Common myeloid progenitor, CD34-positive (primary cell): ENCODE results near the gene SRC.
"Not testable (repeated sequence)": the region's sequence is repeated elsewhere in the genome, so short reads cannot be mapped to it uniquely, and the experiment has no call there.

ENCODE experiments used
- CTCF ChIA-PET: fragments of 350-600 bp; sonication (Branson Sonifier 250); formaldehyde crosslinking; loops from one replicate; lab custom pipeline; 2021; ENCODE audit warnings: antibody characterized with exemption; lab: Charles Lee
- POLR2A ChIA-PET: fragments of 350-600 bp; sonication (Branson Sonifier 250); formaldehyde crosslinking; loops from one replicate; lab custom pipeline; 2021; ENCODE audit warnings: antibody characterized with exemption; lab: Charles Lee
- DNase-seq, 3 donors: peaks; one replicate each; pipeline versions ENCODE4 v3.0.0 to v3.0.0-alpha.2; 2013
- H3K27ac ChIP-seq, 2 experiments: 1 replicate in 1 of 2; 2 replicates in 1 of 2; pipeline ENCODE4 v1.7.0; 2013; ENCODE audit warnings: inconsistent platforms in 2 of 2, low read length in 2 of 2, mild to moderate bottlenecking in 2 of 2, low read depth in 1 of 2, moderate library complexity in 1 of 2; ENCODE audit not compliant: severe bottlenecking in 2 of 2, insufficient read depth in 1 of 2, poor library complexity in 1 of 2
- H3K27me3 ChIP-seq, 5 experiments: replicated peaks in 2 of 5; 1 replicate in 3 of 5; 2 replicates in 2 of 5; pipeline versions ENCODE4 v1.6.1 to v1.7.0; 2013; ENCODE audit warnings: low read length in 4 of 5, mild to moderate bottlenecking in 2 of 5, moderate library complexity in 2 of 5, inconsistent platforms in 1 of 5; ENCODE audit not compliant: insufficient read depth in 5 of 5, control insufficient read depth in 4 of 5
- H3K36me3 ChIP-seq, 4 experiments: 1 replicate in 2 of 4; 2 replicates in 2 of 4; pipeline versions ENCODE4 v1.6.1 to v1.7.0; 2013; ENCODE audit warnings: low read length in 3 of 4, control low read depth in 1 of 4, mild to moderate bottlenecking in 1 of 4; ENCODE audit not compliant: control insufficient read depth in 4 of 4, insufficient read depth in 4 of 4
- H3K4me1 ChIP-seq, 4 experiments: 1 replicate in 3 of 4; 2 replicates in 1 of 4; pipeline versions ENCODE4 v1.6.1 to v1.7.1; 2013; ENCODE audit warnings: low read length in 3 of 4, mild to moderate bottlenecking in 3 of 4, control low read depth in 1 of 4, inconsistent platforms in 1 of 4, moderate library complexity in 1 of 4; ENCODE audit not compliant: control insufficient read depth in 4 of 4, insufficient read depth in 4 of 4; ENCODE audit errors: control extremely low read depth in 1 of 4
- H3K4me3 ChIP-seq, 7 experiments: 1 replicate in 4 of 7; 2 replicates in 3 of 7; pipeline versions ENCODE4 v1.5.1 to v1.7.0; 2013; ENCODE audit warnings: mild to moderate bottlenecking in 7 of 7, low read length in 6 of 7, moderate library complexity in 6 of 7, inconsistent platforms in 2 of 7, low read depth in 2 of 7, control low read depth in 1 of 7; ENCODE audit not compliant: insufficient read depth in 4 of 7, control insufficient read depth in 1 of 7; ENCODE audit errors: extremely low read depth in 1 of 7
- H3K9me3 ChIP-seq, 5 experiments: 1 replicate in 4 of 5; 2 replicates in 1 of 5; pipeline versions ENCODE4 v1.6.1 to v1.7.1; 2013; ENCODE audit warnings: low read length in 4 of 5, mild to moderate bottlenecking in 2 of 5, inconsistent platforms in 1 of 5, low read depth in 1 of 5, moderate library complexity in 1 of 5; ENCODE audit not compliant: control insufficient read depth in 4 of 5, insufficient read depth in 2 of 5; ENCODE audit errors: control extremely low read depth in 1 of 5
- WGBS: methylation state at CpG from one replicate; pipeline ENCODE4 v1.1.5; 2013; ENCODE audit not compliant: insufficient coverage; 5-methylcytosine and 5-hydroxymethylcytosine counted together

Gene SRC

DNA sequence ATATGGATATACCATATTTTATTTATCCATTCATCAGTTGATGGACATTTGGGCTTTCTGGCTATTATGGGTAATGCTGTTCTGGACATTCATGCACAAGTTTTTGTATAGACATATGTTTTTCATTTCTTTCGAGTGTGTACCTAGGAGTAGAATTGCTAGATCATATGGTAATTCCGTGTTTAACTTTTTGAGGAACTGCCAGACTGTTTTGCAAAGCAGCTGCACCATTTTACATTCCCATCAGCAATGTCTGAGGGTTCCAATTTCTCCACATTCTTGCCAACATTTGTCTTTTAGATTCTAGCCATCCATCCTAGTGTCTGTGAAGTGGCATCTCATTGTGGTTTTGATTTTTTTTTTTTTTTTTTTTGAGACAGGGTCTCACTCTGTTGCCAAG, 20.8 kb downstream of the SRC start:
- no CpG with 5 or more reads among the region's 2 CpGs for WGBS
- no peaks in the 10 kb centered on the region for H3K27me3 ChIP-seq
- no peak overlapping the region for H3K4me3 ChIP-seq
- peak in 2 of 3 donors; percentile 31 to 50 for DNase-seq
- H3K4me1 ChIP-seq, result peaks cover 6 to 17% (median 7%) of the 10 kb centered on the region in 4 experiments
- ChIA-PET POLR2A (interaction anchor here (0.6 kb wide), 1 partner anchor 11 kb away, joined by 3 read pairs; no protein-coding TSS in a partner anchor), CTCF (no interaction called here)
- H3K9me3 ChIP-seq, result no peaks in the 10 kb centered on the region
- no peak overlapping the region for H3K27ac ChIP-seq
- H3K36me3 ChIP-seq, result peaks cover 0 to 2% (median 0%) of the 10 kb centered on the region in 4 experiments

DNA sequence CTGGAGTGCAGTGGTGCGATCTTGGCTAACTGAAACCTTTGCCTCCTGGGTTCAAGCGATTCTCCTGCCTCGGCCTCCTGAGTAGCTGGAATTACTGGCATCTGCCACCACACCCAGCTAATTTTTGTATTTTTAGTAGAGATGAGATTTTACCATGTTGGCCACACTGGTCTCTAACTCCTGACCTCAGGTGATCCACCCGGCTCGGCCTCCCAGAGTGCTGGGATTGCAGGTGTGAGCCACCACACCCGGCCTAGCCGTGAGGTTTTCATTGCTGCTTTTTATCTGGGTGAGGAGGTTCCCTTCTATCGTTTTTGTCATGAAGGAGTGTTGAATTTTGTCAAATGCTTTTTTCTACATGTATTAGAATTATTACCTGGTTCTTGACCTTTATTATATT, 23.9 kb downstream of the SRC start:
- H3K4me3 ChIP-seq, result no peak overlapping the region
- CTCF ChIA-PET, result interaction anchor here (0.9 to 1.2 kb wide), 3 partner anchors 8 to 51 kb away, joined by 3 read pairs; no protein-coding TSS in a partner anchor
- 94% methylated on average over 3 of the region's 8 CpGs for WGBS
- no peaks in the 10 kb centered on the region for H3K27me3 ChIP-seq
- H3K9me3 ChIP-seq, result no peaks in the 10 kb centered on the region
- no peak for DNase-seq
- peaks cover 6 to 12% (median 7%) of the 10 kb centered on the region in 4 experiments for H3K4me1 ChIP-seq
- POLR2A ChIA-PET, result no interaction called here
- H3K36me3 ChIP-seq, result peaks cover 0 to 2% (median 0%) of the 10 kb centered on the region in 4 experiments
- H3K27ac ChIP-seq, result no peak overlapping the region

DNA sequence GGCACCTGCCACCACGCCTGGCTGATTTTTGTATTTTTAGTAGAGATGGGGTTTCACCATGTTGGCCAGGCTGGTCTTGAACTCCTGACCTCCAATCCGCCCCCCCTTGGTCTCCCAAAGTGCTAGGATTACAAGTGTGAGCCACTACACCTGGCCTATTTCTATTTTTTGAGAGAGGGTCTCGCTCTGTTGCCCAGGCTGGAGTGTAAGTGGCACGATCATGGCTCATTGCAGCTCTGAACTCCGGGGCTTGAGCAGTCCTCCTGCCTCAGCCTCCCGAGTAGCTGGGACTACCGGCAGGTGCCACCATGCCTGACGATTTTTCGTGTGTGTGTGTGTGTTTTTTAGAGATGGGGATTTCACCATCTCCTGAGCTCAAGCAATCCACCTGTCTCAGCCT, 25.9 kb downstream of the SRC start:
- not testable (repeated sequence) for H3K27me3 ChIP-seq, H3K9me3 ChIP-seq, H3K27ac ChIP-seq, H3K4me1 ChIP-seq, H3K36me3 ChIP-seq, H3K4me3 ChIP-seq, DNase-seq
- 96% methylated on average over 3 of the region's 9 CpGs for WGBS
- ChIA-PET CTCF (interaction anchor here (1.0 to 1.1 kb wide), 3 partner anchors 11 to 14 kb away, joined by 3 read pairs; no protein-coding TSS in a partner anchor), POLR2A (interaction anchor here (0.7 kb wide), 1 partner anchor 27 kb away, joined by 4 read pairs; no protein-coding TSS in a partner anchor)

DNA sequence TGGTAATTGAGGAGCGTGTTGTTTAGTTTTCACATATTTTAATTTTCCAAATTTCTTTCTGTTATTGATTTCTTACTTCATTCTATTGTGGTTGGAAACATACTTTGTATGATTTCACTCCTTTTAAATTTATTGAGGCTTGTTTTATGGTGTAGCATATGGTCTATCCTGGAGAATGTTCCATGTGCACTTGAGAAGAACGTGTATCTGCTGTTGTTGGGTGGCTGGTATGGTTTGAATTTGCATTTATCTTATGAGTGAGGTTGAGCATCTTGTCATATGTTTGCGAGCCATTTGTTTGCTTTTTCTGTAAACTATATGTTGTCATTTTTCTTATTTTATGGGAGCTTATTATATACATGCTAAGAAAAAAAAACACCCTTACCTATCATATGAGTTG, 26.5 kb downstream of the SRC start:
- DNase-seq, result no peak
- H3K27me3 ChIP-seq, result no peaks in the 10 kb centered on the region
- ChIA-PET POLR2A (interaction anchor here (0.7 kb wide), 1 partner anchor 26 kb away, joined by 4 read pairs; no protein-coding TSS in a partner anchor), CTCF (interaction anchor here (1.0 kb wide), 2 partner anchors 12 to 20 kb away, joined by 3 to 5 read pairs; no protein-coding TSS in a partner anchor)
- WGBS, result no CpG with 5 or more reads among the region's 3 CpGs
- peaks cover 0 to 3% (median 0%) of the 10 kb centered on the region in 4 experiments for H3K36me3 ChIP-seq
- no peaks in the 10 kb centered on the region for H3K9me3 ChIP-seq
- H3K27ac ChIP-seq, result no peak overlapping the region
- peaks cover 0 to 9% (median 8%) of the 10 kb centered on the region in 4 experiments for H3K4me1 ChIP-seq
- H3K4me3 ChIP-seq, result no peak overlapping the region

DNA sequence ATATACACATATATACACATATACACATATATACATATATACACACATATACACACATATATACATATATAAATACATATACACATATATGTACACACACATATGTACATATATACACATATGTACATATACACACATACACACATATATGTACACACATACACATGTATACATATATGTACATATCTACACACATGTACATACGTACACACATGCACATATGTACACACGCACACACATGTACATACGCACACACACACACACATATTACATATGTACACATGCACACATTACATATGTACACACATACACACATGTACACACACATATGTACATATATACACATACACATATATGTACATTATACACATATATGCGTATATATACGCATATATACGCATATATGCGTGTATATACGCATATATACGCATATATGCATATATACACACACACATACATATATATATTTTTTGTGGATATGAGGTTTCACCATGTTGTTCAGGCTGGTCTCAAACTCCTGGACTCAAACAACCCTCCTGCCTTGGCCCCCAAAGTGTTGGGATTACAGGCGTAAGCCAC, 27.2 kb downstream of the SRC start:
- H3K4me1 ChIP-seq, result peaks cover 0 to 15% (median 12%) of the 10 kb centered on the region in 4 experiments
- ChIA-PET POLR2A (no interaction called here), CTCF (interaction anchor here (1.0 to 1.7 kb wide), 2 partner anchors 8 to 21 kb away, joined by 5 read pairs; no protein-coding TSS in a partner anchor)
- no peak for DNase-seq
- H3K27me3 ChIP-seq, result no peaks in the 10 kb centered on the region
- WGBS, result 77% methylated on average over 2 of the region's 10 CpGs
- no peaks in the 10 kb centered on the region for H3K9me3 ChIP-seq
- no peak overlapping the region for H3K27ac ChIP-seq
- H3K36me3 ChIP-seq, result peaks cover 0 to 3% (median 0%) of the 10 kb centered on the region in 4 experiments
- no peak overlapping the region for H3K4me3 ChIP-seq

DNA sequence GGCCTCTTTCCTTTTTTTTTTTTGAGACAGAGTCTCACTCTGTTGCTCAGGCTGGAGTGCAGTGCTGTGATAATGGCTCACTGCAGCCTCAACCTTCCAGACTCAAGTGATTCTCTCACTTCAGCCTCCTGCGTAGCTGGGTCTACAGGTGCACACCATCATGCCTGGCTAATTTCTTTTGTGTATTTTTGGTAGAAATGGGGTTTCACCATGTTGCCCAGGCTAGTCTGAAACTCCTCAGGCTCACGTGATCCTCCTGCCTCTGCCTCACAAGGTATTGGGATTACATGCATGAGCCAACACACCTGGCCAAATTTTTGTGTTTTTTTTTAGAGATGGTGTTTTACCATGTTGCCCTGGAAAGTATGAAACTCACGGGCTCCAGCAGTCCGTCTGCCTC, 29.3 kb downstream of the SRC start:
- Histone ChIP-seq H3K27me3 (no peaks in the 10 kb centered on the region), H3K9me3 (no peaks in the 10 kb centered on the region), H3K4me1 (peaks cover 0 to 33% (median 31%) of the 10 kb centered on the region in 4 experiments), H3K27ac (no peak overlapping the region), H3K4me3 (no peak overlapping the region), H3K36me3 (peaks cover 0 to 3% (median 0%) of the 10 kb centered on the region in 4 experiments)
- 94% methylated on average over 3 of the region's 4 CpGs for WGBS
- POLR2A ChIA-PET, result no interaction called here
- DNase-seq, result no peak
- CTCF ChIA-PET, result interaction anchor here (0.5 to 1.7 kb wide), 2 partner anchors 19 to 44 kb away, joined by 3 to 4 read pairs; no protein-coding TSS in a partner anchor

DNA sequence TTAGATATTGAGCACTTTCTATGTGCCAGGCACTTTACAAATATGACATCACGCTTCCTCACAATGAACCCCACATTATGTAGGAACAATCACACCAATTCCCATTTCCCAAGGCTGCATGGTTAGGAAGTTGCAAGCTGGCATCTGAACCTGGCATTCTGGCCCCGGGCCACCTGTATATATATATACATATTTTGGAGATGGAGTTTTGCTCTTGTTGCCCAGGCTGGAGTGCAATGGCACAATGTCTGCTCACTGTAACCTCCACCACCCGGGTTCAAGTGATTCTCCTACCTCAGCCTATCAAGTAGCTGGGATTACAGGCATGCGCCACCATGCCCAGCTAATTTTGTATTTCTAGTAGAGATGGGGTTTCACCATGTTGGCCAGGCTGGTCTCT, 30.4 kb downstream of the SRC start:
- WGBS, result 100% methylated on average over 1 of the region's 4 CpGs
- Histone ChIP-seq H3K27me3 (no peaks in the 10 kb centered on the region), H3K9me3 (no peaks in the 10 kb centered on the region), H3K27ac (no peak overlapping the region), H3K36me3 (peaks cover 0 to 3% (median 0%) of the 10 kb centered on the region in 4 experiments), H3K4me1 (peaks cover 0 to 44% (median 38%) of the 10 kb centered on the region in 4 experiments), H3K4me3 (no peak overlapping the region)
- ChIA-PET POLR2A (no interaction called here), CTCF (interaction anchor here (1.3 to 1.9 kb wide), 2 partner anchors 9 to 96 kb away, joined by 3 to 5 read pairs; no protein-coding TSS in a partner anchor)
- DNase-seq, result no peak
